HG03139 (cell line): Measurements from ENCODE around the gene WARS2.

Experiments
- ATAC-seq: cut with Tn5 transposase; IDR thresholded peaks from one replicate; pipeline ENCODE4 v1.9.1; 2021; ENCODE audit not compliant: unreplicated experiment

The WARS2 gene

DNA sequence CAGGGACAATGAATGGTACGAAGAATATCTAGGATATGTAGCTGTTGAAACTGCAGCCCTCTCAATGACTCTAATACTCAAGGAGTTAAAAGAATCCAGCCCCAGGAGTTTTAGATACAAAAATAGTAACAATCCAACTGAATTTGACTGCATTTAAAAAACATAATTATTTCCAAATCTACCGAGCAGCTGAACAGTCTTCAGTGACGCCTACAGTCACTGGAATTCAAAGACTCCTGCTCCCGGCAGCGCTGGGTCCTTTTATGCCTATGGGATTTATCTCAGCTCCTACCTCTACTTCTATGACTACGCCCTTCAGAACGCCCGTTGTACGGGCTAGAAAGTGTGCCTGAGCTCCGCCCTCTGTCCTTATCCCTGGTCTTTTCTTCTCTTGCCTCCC is 55.7 kb downstream of the WARS2 start:
- ATAC-seq, result no peak

DNA sequence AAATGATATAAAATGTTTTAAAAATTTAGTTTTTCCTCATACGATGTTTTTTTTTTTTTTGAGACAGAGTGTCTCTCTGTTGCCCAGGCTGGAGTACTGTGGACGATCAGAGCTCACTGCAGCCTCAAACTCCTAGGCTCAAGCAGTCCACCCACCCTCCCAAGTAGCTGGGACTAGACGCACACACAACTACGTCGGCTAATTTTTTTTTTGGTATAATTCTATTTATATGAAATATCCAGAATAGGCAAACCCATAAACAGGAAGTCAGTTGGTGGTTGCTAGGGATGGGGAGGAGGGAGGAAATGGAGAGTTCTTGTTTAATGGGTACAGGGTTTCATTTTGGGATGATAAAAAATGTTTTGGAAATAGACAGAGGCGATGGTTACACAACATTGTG is 56.5 kb downstream of the WARS2 start:
- no peak for ATAC-seq

- no peak for ATAC-seq
Observed at GRCh38 chr1:119083479-119083878, 57.0 kb downstream of the WARS2 start.

- no peak for ATAC-seq
Observed at GRCh38 chr1:119081700-119082099, 58.8 kb downstream of the WARS2 start.

DNA sequence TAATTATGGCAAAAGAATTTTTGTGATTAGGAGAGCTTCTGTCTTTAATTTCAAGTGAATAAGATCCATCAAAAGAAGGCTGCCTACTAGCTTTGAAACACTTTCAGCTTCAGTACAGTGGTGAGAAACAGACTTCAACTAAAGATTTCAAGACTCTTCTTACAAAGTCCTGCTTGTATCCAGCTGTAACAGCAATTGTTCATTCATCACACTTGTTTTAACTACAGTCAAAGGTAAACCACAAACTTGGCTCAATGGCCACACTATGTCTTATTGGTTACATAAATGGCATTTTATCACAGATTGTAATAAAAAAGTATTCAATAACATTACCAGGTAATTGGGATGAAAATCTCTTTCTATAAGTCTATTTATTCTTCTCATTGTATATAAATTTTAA is 59.2 kb downstream of the WARS2 start:
- ATAC-seq, result no peak

- ATAC-seq, result no peak
Observed at GRCh38 chr1:119080586-119080985, 59.9 kb downstream of the WARS2 start.

- ATAC-seq, result no peak
Observed at GRCh38 chr1:119079881-119080280, 60.6 kb downstream of the WARS2 start.

GRCh38 chr1:119075614-119076013 is 64.8 kb downstream of the WARS2 start:
- no peak for ATAC-seq

GRCh38 chr1:119071321-119071720 is 69.1 kb downstream of the WARS2 start:
- no peak for ATAC-seq

DNA sequence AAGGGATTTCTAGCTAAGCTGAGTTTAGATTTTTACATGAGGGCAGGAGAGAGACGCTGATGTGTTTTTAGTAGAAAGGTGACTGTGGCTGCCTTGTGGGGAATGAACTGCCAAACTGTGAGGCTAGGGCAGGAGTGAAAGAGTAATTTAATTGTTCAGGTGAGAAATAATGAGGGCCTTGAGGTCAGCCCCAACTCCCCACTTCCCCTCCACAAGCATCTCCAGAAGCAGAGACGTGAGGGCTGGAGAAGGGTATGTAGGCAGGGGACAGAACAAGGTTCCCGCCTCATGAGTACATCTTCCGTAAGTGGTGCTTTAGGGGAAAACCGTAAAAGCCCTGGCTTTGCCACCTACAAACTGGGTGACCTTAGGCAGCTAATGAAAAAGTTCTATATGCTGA is 70.8 kb downstream of the WARS2 start:
- no peak for ATAC-seq

GRCh38 chr1:119068427-119068826 is 72.0 kb downstream of the WARS2 start:
- no peak for ATAC-seq

DNA sequence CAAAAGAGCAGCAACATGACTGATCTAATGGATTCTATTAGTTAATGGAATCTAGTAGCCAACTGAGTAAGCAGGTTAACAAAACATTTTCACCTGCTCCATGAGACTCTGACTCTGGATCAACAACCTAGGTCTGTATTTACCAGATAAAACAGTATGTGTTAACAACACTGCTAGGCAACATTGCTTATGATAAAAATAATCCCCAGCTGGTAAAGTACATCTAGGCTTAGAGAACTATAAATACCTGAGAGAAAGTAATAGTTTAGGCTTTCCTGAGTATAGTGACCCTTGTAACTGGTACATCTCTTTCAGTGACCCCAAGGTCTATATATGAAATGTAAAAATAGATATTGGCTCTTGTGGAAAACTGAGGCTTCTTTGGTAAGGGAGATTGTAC is 78.8 kb downstream of the WARS2 start:
- ATAC-seq, result no peak

- no peak for ATAC-seq
Observed at GRCh38 chr1:119055568-119055967, 84.9 kb downstream of the WARS2 start.

DNA sequence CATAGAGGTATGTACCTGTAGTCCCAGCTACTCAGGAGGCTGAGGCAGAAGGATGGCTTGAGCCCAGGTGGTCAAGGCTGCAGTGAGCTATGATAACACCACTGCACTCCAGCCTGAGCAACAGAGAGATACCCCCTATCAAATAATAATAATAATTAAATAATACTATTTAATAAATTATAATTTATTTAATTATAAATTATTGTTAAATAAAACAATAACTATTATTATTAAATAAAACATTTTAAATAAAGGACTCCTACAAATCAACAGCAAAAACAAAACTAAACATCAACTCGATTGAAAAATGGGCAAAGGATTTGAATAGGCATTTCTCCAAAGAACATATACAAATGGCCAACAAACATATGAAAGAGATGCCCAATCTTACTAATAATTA is 86.5 kb downstream of the WARS2 start:
- ATAC-seq, result no peak

- no peak for ATAC-seq
Observed at GRCh38 chr1:119052267-119052666, 88.2 kb downstream of the WARS2 start.

DNA sequence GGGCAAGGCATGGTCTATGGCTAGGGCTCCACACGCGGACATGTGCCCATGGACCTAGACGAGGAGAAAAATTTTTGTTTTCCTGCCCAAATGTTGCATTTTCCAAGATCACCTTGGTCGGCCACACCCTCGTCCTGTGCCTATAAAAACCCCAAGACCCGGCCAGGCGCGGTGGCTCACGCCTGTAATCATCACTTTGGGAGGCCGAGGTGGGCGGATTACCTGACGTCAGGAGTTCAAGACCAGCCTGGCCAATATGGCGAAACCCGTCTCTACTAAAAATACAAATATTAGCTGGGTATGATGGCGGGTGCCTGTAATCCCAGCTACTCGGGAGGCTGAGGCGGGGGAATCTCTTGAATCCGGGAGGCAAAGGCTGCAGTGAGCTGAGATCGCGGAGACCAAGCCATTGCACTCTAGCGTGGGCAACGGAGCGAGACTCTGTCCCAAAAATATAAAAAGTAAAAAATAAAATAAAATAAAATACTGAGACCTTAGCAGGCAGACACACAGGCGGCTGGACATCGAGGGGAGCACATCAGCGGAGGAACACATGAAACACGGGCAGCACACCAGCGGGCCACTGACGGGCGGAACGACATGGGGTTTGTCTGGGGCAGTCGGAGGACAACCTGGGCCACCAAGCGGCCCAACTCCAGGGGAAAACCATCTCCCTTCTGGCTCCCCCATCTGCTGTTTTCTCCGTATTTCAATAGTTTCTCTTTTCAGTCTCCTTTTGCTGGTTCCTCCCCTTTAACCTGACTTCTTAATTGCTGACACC is 91.6 kb downstream of the WARS2 start:
- no peak for ATAC-seq

DNA sequence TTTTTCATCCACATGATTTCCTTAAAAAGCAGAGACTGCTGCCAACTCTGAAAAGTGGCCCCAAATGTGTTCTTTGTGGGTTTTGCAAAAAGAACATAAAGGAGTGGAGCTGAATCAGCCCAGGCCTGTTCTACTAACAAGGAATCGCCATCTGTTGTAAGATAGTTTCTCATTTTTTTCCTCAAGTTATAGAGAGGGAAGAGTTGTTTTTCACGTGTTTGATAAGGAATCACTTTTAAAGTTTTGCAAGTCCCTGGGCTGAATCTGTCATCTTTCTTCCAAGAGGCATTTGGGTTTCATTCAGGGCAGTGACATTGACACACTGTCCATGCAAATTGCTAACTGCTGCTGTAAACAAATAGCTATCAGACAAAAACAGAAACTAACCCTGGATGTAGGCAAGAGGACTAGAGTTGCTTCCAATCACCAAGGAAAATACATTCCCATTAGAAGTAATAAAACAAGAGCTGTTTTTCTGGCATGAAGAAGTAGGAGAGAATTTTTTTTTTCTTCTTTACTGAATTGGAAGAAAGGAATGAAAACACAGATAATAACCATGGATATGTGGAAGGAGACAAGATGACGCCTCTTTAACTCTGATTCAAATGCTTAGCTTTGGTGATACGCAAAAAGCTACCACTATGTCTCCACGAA is 93.5 kb downstream of the WARS2 start:
- ATAC-seq, result no peak

DNA sequence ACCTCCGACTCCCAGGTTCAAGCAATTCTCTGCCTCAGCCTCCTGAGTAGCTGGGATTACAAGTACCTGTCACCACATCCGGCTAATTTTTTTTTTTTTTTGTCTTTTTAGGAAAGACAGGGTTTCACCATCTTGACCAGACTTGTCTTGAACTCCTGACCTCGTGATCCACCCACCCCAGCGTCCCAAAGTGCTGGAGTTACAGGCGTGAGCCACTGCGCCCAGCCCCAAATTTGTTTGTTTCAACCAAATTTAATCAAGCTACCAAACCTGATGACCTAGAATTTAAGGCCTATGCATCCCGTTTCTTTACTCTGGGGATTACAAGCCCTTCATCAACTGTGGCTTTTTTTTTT is 94.0 kb downstream of the WARS2 start:
- ATAC-seq, result no peak

DNA sequence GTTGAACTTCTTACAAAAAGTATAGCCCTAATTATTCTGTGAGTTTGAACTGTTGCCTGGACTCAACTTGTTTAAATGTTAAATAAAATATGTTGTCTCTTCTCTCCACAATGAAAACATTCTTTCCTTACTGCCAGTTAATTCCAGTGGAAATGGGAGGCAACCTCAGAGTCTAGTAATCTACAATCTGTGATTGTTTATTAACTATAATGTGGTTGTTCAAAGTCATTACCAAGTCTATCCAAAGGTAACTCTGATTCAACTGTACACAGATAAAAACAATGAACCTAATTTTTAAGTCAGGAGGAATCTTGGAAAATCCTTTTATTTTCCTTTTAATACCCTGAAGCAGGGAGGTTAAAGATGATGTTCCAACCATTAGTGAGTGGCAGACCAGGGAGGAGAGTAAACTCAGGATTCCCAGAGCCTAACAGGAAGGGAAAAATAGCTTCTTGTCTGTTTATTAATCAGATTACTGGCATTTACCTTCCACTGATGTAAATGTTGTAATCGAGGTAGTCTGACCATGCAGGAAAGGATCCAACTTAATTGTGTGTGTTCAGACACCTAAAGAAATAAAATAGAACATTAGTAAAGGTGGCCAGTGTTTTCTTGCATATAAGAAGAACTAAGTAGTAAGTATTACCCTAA is 95.2 kb downstream of the WARS2 start:
- no peak for ATAC-seq

GRCh38 chr1:119040906-119041305 is 99.5 kb downstream of the WARS2 start:
- ATAC-seq, result no peak

DNA sequence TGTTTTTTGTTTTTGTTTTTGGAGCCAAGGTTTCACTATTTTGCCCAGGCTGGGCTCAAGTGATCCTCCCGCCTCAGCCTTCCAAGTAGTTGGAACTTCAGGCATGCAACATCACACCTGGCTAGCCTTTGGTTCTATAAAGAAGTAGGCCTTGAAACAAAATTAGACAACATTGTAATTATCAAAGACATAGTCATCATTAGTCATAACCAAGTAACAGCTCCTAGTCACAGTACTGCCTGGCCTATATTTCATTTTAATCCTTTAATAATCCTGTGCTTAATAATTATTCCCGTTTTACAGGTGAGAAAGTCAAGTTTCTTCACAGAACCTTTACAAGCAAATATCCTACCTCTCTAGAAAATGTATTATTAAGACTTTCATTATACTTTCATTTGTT is 100.0 kb downstream of the WARS2 start:
- ATAC-seq, result no peak

DNA sequence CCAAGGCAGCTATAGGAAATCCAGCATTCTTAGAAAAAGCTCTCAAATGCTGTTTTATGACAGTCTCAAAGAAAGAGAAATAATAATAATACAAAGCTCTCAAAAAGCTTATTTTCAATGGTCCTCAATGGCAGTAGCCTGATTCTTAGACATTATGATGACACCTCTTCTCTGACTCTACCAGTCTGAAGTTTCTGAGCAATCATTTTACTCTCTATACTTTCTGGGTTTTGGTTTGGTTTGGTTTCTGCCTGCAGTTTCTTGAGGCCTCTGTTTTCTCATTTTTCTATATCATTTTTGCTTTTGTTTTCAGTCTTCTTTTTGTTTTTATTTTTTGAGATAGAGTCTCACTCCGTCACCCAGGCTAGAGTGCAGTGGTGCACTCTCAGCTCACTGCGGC is 102.1 kb downstream of the WARS2 start:
- ATAC-seq, result no peak
